ENCODE results near the gene EPHA7. TPM values are rescaled to one million over a fixed set of nuclear protein-coding genes. Genes with fewer than 3 reads are reported as not detected.

EPHA7 gene
- total RNA-seq, 1 donor from 2014 or later: 0.10 TPM

- DNase-seq (ENCODE audit: low spot score) (no peak), ATAC-seq (no peak)
Measured at GRCh38 chr6:93394471-93394870, 24.9 kb downstream of the EPHA7 start.

DNA sequence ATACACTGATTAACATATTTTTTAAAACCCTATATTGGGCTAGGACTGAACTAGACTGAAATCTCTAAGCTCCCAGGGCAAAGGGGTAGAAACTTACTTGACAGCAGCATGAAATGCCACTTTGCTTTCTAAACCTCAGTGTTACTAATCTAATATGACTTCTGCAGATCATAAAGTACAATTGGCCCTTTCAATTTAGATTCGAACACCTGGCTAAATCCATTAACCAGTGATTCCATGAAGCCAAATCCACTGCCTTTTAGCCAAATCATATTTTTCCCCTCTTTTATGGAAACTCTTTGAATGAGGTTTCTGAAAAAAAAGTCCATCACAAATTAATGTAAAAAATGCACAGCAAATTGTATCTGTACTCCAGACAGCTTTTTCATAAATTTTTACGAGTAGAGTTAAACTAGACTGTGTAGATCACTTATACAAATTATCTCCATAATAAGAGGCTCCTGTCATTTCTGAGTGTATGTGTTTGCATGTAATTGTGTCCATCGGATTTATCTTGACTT lies 25.7 kb downstream of the EPHA7 start:
- ATAC-seq: no peak

DNA sequence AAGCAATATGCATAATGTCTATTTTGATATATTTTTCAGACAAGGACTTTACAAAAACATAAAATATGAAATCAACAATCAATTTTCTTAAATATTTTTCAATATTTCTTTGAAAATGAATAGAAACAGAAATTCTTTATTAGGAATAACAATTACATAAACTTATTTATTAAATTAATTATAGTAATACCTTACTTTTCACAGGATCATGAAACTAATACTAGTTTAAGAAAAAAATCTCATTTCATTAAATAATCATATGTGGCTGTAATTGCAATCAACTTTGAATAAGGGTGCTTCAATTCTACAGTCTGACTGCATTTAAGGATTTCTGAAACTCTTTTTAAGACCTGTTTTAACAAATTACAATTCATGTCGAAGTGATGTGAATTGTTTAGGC lies 26.6 kb downstream of the EPHA7 start:
- ATAC-seq: no peak
- DNase-seq (ENCODE audit: low spot score): no peak

More for the DNA sequence above, 25.7 kb downstream of the EPHA7 start:
- DNase-seq (ENCODE audit: low spot score): no peak

DNA sequence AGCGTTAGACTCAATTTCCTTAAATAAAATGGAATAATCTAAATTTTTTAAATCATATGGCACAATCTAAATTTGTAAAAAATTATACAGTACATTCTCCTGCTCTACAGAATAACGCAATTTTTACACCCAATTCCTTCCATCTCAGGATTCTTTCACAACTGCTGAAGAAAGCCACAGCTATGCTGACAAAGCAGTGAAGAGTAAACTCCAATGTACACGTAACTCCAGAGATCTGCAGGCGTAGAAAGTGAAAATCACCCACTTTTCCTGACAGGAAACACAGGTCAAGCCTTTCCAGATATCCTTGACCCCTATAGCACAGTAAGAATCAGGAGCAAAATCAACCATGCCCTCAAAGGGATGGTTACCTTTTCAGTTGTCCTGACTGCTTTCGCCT lies 27.4 kb downstream of the EPHA7 start:
- no peak for DNase-seq (ENCODE audit: low spot score)
- ATAC-seq: no peak

DNA sequence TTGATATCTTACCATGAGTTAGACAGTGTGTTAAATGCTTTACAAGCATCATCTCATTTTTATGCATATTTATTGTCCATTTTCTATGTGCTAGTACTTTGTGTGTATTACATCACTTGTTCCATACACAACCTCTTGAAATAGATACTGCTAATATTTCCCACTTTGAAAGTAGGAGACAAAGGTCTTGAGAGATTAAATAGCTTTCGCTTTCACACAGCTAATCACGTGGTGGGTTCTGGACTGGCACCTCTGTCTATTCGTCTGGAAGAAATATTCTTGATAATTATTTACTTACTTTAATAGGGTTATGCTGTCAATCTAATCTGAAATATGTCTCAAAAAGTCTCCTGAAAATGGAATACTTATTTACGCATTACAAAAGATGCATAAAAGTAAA lies 30.2 kb downstream of the EPHA7 start:
- no peak for ATAC-seq
- DNase-seq (ENCODE audit: low spot score): no peak

- no peak for ATAC-seq
- DNase-seq (ENCODE audit: low spot score): no peak
Measured at GRCh38 chr6:93388070-93388469, 31.3 kb downstream of the EPHA7 start.

- no peak for ATAC-seq
- no peak for DNase-seq (ENCODE audit: low spot score)
Measured at GRCh38 chr6:93376026-93376540, 43.3 kb downstream of the EPHA7 start.

DNA sequence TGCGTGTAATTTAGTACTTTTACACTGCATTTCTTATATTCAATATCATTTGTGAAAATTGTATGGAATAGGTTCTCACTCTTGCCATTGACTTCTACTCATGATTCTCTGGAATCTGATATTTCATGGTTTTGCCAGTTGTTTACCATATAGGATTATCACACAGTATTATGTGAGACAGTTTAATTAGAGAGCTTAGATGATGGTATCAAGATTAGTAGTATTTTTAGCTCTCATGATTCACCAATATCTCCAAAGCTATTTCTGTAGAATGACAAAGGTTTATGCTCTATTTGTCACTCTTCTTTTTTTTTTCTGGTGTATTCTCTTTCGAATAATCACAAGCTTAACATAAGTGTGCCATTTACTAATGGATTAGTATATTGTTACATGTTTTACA lies 45.9 kb downstream of the EPHA7 start:
- DNase-seq (ENCODE audit: low spot score): no peak

DNA sequence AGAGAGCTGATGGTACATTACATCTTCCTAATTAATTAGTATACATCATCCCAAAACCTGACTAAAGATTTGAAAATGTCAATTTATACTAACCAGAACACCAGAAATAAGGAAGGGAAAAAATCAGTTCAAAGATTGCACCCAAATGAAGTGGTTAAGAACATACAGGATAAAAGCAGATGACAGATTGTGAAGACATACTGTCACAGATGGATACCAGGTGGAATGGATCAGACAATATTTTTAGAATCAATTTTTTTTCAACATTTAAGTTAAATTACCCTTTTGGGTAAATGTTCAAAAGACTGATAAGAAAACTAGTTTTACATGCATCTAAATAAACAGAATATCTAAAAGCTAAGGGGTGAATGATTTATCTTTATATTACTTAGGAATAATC lies 47.6 kb downstream of the EPHA7 start:
- no peak for DNase-seq (ENCODE audit: low spot score)
- no peak for ATAC-seq

More for the DNA sequence above, 45.9 kb downstream of the EPHA7 start:
- no peak for ATAC-seq

GRCh38 chr6:93369586-93370134 lies 49.7 kb downstream of the EPHA7 start:
- no peak for DNase-seq (ENCODE audit: low spot score)

GRCh38 chr6:93366506-93366905 lies 52.9 kb downstream of the EPHA7 start:
- ATAC-seq: no peak

More at GRCh38 chr6:93369586-93370134, 49.7 kb downstream of the EPHA7 start:
- ATAC-seq: no peak

GRCh38 chr6:93365445-93365844 lies 53.9 kb downstream of the EPHA7 start:
- DNase-seq (ENCODE audit: low spot score) (no peak), ATAC-seq (no peak)

More at GRCh38 chr6:93366506-93366905, 52.9 kb downstream of the EPHA7 start:
- no peak for DNase-seq (ENCODE audit: low spot score)

GRCh38 chr6:93358435-93358834 lies 60.9 kb downstream of the EPHA7 start:
- ATAC-seq: no peak
- no peak for DNase-seq (ENCODE audit: low spot score)

DNA sequence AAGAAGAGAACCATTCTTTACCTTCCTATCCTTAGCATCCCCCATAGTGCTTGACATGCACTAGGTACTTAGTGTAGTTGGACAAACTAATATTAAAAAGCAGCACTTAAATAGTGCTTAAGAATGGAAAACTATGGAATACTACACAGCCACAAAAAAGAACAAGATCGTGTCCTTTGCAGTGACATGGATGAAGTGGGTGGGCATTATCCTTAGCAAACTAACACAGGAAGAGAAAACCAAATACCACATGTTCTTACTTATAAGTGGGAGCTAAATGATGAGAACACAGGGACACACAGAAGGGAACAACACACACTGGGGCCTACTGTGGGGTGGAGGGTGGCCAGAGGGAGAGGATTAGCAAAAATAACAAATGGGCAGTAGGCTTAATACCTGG lies 66.8 kb downstream of the EPHA7 start:
- DNase-seq (ENCODE audit: low spot score) (no peak), ATAC-seq (no peak)

GRCh38 chr6:93351222-93351621 lies 68.1 kb downstream of the EPHA7 start:
- ATAC-seq: no peak
- no peak for DNase-seq (ENCODE audit: low spot score)

DNA sequence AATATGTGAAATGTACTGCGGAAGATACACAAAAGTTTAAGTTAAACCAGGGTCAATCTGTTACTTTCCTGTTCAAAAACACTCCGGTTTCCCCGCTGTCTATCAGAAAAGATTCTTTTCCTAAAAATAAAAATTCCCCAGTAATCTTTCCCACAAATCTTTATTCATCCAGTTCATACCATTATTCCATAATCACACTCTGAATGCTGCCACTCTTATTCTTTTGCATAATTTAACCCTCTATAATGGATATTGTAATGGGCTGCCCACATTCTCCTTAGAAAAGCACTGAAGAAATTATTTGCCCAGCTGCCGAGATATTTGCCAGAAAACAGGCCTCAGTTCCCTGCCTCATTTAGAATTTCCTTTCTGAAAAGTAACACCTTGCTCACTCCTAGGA lies 68.6 kb downstream of the EPHA7 start:
- DNase-seq (ENCODE audit: low spot score): no peak
- ATAC-seq: no peak

GRCh38 chr6:93344333-93344835 lies 75.0 kb downstream of the EPHA7 start:
- no peak for ATAC-seq
- no peak for DNase-seq (ENCODE audit: low spot score)

DNA sequence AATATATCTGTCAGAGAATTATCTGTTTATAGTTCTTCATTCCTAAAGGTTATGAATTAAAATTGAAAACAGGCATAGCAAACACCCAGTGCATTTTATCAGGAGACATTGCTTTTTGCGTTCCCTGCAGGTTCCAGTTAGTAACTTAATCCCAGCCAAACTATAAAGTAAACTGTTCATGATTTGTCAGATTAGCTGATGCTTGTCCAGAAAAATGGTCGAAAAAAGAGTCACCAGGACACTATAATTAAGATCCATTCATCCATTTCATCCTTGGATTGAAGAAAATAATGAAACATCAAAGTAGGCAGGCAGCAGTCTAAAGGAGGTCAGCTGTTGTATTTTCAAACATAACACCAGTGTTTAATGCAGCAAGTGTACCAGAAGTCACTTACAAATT lies 75.9 kb downstream of the EPHA7 start:
- DNase-seq (ENCODE audit: low spot score): no peak
- ATAC-seq: no peak

DNA sequence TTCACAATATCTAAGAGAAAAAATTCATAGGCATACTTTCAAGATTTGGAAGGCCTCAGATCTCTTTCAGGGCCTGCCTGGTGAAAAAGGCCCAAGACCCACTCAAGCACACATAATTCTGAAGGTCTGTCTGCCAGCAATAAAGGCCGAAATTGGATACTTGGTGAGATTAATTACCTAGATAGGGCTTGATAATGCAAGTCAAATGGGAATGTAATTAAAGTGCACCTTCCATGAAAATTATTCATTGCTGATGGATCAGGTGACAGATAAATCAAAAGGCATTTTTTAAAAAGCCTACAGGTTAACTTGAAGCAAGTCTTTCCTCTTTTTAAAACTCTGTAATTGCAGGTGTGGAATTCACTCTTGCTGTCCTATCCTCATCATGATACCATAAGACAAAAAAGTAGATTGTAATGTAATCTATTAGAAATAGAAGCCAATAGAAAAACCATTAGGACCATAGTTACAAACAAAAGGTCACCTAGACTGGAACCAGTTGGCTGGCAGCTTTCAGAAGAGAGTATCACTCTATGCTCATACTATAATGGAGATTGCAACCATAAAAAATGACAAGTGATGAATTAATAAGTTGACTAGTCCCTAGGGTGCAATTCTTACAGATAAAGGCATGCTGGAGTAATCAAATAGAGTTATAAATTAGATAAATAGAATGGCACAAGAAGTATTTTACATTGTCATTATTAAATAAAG lies 77.3 kb downstream of the EPHA7 start:
- ATAC-seq (no peak), DNase-seq (ENCODE audit: low spot score) (no peak)

DNA sequence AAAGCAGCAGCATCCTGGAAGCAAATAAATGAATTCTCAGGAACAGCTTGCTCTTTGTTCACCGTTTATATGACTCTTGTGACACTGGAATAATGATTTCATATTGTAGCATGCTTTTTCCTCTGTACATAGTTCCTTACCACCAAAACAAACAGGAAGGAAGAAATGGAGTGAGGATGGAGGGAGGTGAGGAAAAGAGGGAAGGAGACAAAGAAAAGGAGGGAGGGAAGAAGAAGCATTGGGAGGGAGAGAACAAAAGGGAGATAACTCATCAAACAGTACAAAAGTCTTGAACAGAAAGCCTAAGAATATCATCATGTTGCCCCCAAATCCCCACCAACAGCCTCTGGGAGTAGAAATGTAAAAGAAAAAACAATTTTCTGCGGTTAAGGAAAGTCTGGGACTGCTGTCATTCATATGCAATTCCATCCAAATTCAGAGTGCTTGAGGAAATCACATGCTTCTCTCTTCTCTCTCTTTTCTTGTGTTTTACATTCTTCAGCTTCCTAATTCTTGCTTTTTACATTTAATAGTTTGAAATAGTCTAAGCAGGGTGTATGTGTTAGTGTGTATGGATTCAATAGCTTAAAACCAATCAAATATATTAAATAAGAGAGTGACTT lies 81.5 kb downstream of the EPHA7 start:
- ATAC-seq (no peak), DNase-seq (ENCODE audit: low spot score) (no peak)

GRCh38 chr6:93337014-93337413 lies 82.3 kb downstream of the EPHA7 start:
- DNase-seq (ENCODE audit: low spot score): no peak
- ATAC-seq: no peak
